ENCODE results near the gene TTLL8. TPM values are rescaled to one million over a fixed set of nuclear protein-coding genes. Genes with fewer than 3 reads are reported as not detected.

Gene TTLL8
- total RNA-seq, 1 experiment from 2014 or later: not detected

DNA sequence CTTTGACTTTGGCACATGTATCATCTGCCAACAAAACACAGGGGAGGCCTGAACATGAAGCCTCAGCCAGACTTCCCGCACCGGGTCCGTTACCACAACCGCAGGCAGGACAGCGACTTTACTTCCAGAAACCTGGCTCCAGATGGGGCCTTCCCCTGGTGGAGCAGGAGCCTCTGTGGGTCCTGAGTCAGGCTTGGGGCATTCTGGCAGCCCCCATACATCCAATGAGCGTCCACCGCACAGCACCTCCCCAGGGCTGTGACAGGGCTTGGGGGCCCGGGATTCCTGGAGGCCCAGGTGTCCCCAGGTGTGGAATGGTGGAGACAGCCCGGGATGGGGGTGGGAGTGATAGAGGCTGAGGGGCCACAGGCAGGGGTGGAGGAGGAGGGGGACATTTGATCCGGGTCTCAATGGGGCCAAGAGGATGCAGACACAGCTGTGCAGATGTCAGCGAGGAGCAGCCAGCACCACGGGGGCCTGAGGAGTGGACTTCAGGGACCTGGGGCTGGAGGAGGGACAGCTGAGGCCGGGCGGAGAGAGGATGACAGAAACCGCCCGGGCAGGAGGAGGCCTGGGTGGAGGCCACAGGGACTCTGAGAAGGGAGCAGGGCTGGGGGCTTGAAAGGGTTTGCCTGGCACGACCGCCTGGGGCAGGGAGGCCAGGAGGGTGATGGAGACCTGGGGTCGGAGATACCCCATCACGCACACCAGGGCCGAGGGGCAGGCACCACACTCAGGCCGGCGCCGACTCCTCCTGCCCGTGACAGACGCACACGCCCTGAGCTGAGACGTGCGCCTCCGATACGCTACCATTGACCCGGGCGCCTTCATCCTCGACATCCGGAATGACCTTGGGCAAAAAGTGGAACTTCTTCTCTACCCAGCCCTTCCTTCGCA is 8.6 kb downstream of the TTLL8 start:
- CTCF ChIA-PET: no interaction called here
- ATAC-seq: no peak
- POLR2A ChIA-PET: no interaction called here

More for the DNA sequence above, 8.6 kb downstream of the TTLL8 start:
- RAD21 ChIA-PET (ENCODE audit: low non-redundant PET in 1 of 2, low total read pairs in 2 of 2, uncharacterized antibody in 2 of 2, unreplicated experiment in 2 of 2): interaction anchor here in 1 of 2 experiments (0.7 kb wide), 1 partner anchor 292 kb away, joined by 3 read pairs; no protein-coding TSS in a partner anchor
- H3K36me3 ChIP-seq (ENCODE audit: control insufficient read depth in 1 of 2, insufficient read depth in 2 of 2, low read length in 2 of 2): no peaks in the 10 kb centered on the region
- no TSS peak for BruUV-seq (replicated peaks)
- TF ChIP-seq POLR2AphosphoS5 (IDR thresholded peaks at IDR 0.05; ENCODE audit: low read depth, low read length) (no peak), JUND (IDR thresholded peaks at IDR 0.05) (no peak), SP1 (IDR thresholded peaks at IDR 0.05; ENCODE audit: low read depth) (no peak), ZFX (IDR thresholded peaks at IDR 0.05) (no peak), EGR1 (IDR thresholded peaks at IDR 0.05; ENCODE audit: low read depth) (no peak), EZH2 (IDR thresholded peaks at IDR 0.05) (no peak), CBX3 (IDR thresholded peaks at IDR 0.05; ENCODE audit: low read depth) (no peak), TCF7L2 (IDR thresholded peaks at IDR 0.05; ENCODE audit: borderline replicate concordance, extremely low read depth, insufficient read depth, insufficient read length) (no peak), POLR2A (IDR thresholded peaks at IDR 0.05; ENCODE audit: borderline replicate concordance, extremely low read depth, insufficient read depth, insufficient read length) (no peak), SRF (IDR thresholded peaks at IDR 0.05; ENCODE audit: low read depth) (no peak), ELF1 (IDR thresholded peaks at IDR 0.05; ENCODE audit: borderline replicate concordance, low read depth) (no peak), RAD21 (IDR thresholded peaks at IDR 0.05; ENCODE audit: low read depth) (no peak), ZNF274 (IDR thresholded peaks at IDR 0.05; ENCODE audit: low read depth, low read length) (no peak), YY1 (IDR thresholded peaks at IDR 0.05; ENCODE audit: extremely low read depth, insufficient replicate concordance, low read depth, low read length) (no peak)
- TF ChIP-seq, protein P1, sequence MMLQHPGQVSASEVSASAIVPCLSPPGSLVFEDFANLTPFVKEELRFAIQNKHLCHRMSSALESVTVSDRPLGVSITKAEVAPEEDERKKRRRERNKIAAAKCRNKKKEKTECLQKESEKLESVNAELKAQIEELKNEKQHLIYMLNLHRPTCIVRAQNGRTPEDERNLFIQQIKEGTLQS (IDR thresholded peaks at IDR 0.05): no peak
- TF ChIP-seq, protein P2, sequence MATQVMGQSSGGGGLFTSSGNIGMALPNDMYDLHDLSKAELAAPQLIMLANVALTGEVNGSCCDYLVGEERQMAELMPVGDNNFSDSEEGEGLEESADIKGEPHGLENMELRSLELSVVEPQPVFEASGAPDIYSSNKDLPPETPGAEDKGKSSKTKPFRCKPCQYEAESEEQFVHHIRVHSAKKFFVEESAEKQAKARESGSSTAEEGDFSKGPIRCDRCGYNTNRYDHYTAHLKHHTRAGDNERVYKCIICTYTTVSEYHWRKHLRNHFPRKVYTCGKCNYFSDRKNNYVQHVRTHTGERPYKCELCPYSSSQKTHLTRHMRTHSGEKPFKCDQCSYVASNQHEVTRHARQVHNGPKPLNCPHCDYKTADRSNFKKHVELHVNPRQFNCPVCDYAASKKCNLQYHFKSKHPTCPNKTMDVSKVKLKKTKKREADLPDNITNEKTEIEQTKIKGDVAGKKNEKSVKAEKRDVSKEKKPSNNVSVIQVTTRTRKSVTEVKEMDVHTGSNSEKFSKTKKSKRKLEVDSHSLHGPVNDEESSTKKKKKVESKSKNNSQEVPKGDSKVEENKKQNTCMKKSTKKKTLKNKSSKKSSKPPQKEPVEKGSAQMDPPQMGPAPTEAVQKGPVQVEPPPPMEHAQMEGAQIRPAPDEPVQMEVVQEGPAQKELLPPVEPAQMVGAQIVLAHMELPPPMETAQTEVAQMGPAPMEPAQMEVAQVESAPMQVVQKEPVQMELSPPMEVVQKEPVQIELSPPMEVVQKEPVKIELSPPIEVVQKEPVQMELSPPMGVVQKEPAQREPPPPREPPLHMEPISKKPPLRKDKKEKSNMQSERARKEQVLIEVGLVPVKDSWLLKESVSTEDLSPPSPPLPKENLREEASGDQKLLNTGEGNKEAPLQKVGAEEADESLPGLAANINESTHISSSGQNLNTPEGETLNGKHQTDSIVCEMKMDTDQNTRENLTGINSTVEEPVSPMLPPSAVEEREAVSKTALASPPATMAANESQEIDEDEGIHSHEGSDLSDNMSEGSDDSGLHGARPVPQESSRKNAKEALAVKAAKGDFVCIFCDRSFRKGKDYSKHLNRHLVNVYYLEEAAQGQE (IDR thresholded peaks at IDR 0.05; ENCODE audit: low read depth): no peak
- H3K4me3 ChIP-seq (replicated peaks in 1 of 2; ENCODE audit: low read depth in 1 of 2, low read length in 2 of 2): no peak overlapping the region
- no peak overlapping the region for H3K27ac ChIP-seq (ENCODE audit: low read depth, low read length)
- no peak overlapping the region for H2AFZ ChIP-seq (ENCODE audit: low read depth, low read length, poor library complexity, severe bottlenecking)
- H3K9me2 ChIP-seq (ENCODE audit: insufficient read depth): no peaks in the 10 kb centered on the region
- H3K79me2 ChIP-seq (ENCODE audit: insufficient read depth, low read length): no peaks in the 10 kb centered on the region
- intact Hi-C loops (cut with micrococcal nuclease): no loop called here
- H4K20me1 ChIP-seq (ENCODE audit: insufficient read depth): no peaks in the 10 kb centered on the region
- no peak overlapping the region for H3K9ac ChIP-seq (ENCODE audit: low read length)
- H3K4me1 ChIP-seq (ENCODE audit: control insufficient read depth in 1 of 2, insufficient read depth in 2 of 2, low read length in 2 of 2): no peaks in the 10 kb centered on the region
- no peaks in the 10 kb centered on the region for H3K27me3 ChIP-seq (ENCODE audit: insufficient read depth, low read length)
- no peak overlapping the region for H3K4me2 ChIP-seq (ENCODE audit: low read length)
- DNase-seq (ENCODE audit: low read depth, low spot score): no peak
- no peaks in the 10 kb centered on the region for H3K9me3 ChIP-seq (ENCODE audit: control insufficient read depth in 1 of 2, insufficient read depth in 1 of 2, low read depth in 1 of 2, low read length in 2 of 2)

Measured in HCT116 (cell line).